HUDEP-2 (cell line): ENCODE results near the gene GLP2R.
"Not testable (repeated sequence)": the region's sequence is repeated elsewhere in the genome, so short reads cannot be mapped to it uniquely, and the experiment has no call there.

Source experiments
- DNase-seq, 76 experiments: peaks; one replicate each; lab custom pipeline; 2025; ENCODE audit not compliant: unreplicated experiment in 76 of 76; lab: John Stamatoyannopoulos, UW

GLP2R gene

DNA sequence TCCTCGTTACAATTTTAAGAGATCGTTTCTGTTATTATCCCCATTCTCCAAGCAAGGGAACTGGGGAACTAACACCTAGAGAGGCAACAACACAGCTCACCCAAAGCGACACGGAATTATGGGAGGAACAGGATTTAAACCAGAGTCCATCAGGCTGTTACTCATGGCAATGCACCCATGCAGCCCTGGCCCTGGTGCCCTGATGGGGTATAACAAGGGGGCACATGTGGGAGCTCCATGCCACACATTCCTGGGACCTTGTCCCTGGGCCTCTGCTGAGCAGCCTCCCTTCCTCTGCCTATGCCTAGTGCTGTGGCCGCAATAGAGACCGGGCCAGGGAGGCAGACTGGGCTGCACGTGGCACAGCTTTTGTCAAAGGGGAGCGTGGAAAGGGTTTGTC lies 92.6 kb downstream of the GLP2R start:
- DNase-seq: no peak

DNA sequence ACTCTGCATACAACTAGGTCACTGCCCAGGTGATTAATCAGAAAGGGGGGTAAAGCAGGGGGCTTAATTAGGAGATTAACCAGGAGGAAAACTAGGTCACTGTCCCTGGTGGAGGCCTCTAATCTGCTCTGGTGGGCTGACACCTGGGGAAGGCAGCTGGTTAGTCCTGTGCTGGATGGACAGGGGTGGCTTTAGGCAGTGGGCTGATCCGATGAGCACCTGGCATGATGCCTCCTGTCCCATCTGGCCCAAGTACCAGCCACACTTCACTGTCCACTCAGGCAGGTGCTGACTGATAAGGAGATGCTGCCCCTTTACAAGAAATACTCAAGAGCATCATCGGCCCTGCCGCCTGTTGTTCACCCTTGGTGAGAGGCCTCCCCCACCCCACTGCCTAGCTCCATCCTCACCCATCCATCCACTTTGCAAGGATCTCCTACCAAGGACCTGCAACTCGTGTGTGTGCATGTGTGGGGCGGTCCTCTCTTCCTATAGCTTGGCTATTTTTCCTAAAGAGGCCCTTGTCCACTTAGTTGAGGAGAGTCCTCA lies 93.2 kb downstream of the GLP2R start:
- DNase-seq: no peak

DNA sequence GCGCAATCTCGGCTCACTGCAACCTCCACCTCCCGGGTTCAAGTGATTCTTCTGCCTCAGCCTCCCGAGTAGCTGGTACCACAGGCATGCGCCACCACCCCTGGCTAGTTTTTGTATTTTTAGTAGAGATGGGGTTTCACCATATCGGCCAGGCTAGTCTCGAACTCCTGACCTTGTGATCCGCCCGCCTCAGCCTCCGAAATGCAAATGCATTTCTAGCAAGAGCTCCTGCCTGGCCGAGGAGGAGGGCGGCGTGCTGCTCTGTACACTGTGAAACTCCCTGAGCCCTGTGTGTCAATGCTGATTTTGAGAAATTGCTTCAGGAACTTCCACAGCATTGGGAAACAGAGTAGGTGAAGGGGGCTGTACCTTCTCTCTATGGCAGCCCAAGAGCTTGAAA lies 95.5 kb downstream of the GLP2R start:
- not testable (repeated sequence) for DNase-seq

DNA sequence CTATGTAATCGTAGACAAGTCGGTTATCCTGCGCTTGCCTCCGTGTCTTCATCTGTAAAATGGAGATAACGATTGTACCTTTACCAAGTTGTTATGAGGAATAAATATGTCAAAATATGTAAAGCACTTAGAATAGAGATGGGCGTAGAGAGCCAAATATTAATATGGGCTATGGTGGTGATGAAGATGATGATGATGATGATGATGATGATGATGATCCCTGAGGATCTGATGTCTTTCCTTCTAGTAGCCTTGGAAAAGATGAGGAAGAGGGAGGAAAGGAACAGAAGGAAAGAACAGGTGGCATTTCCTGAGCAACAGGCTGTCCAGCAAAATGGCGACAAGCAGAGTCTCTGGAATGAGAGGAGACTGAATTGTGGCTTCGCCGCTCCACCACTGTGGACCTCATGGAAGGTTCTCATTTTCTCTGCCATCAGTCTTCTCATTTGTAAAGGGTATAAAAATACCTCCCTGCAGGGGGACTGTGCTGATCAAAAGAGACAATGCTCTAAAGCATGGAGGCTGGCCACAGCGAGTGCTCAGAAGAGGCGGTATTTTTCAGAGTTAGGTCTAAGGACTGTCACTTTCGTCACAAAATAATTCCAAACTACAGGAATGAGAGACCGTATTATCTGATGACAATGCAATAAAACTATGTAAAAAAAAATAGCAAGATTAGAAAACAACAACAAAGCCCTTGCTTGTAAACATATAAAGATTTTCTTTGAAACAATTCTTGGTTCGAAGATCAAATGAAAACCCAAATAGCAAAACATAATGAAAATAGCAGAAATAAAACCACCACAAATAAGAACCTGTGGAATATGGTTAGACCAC lies 96.5 kb downstream of the GLP2R start:
- DNase-seq: no peak

DNA sequence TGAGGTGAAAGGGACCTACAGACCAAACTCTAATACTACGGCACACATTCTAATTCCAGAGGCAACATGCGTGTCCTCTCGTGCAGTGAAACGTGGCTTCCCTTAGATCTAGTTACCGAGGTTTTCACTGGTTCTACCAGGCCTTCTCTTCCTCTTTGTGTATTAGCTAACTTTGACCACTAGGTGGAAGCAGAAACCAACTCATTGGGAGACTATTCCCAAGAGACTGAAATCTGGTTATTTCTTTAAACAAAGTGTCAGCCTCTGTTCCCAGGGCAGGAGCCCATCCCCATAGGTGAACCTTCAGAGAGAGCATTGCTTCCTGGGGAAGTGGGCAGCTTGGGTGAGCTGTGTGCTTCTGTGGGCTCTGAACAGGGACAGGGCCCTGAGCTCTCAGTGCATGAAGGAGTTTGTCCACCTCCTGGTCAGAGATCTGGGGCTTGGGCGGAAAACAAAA lies 99.0 kb downstream of the GLP2R start:
- DNase-seq: peak in 32 of 76 experiments; percentile 3 to 56 (median 29)

DNA sequence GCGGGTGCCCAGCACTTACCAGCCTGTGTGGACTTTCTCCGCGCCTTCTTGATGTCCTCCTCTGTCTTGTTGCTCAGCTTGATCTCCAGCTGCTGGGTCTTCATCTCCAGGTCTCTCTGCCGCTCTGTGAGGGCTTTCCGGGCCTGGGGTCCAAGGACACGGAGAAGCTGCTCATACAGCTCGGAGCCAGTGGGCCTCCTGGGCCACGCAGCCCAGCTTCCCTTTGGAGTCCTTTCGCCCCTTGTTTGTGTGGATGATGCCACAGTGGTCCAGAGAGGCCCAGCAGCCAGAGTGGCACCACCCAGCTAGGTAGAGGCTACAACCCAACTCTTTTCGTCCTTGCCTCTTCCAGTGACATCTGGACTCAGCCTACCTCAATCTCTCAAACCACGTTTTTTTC lies 99.7 kb downstream of the GLP2R start:
- DNase-seq: no peak

DNA sequence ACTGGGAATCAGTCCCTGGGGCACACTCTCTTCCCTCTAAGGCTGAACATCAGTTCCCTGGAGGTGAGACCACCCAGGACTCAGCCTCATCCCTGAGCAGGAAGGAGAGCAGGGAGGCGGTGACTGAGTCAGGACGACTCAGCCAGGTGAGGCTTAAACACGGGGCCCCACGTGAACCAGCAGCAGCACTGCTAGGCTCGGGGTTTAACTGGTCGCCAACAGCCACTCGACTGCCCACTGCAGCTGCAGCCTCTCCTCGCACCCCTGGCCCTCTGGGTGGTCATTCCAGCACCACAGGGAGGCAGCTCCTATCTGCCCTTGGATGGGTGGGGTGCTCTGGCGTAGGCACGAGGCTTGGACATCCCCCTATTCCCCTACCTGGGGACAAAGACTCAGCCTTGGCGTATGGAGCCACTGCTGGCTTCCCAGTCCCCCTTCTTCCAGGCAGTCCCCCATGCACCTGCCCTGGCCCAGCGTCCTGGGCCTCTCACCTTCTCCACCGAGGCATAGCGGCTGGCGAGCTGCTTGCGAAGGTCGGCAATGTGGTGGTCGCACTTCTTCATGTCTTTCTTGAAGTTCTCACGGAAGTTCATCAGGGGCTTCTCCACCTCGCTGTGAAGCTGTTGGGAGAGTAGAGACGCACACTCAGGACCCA lies 100.6 kb downstream of the GLP2R start:
- DNase-seq: no peak

DNA sequence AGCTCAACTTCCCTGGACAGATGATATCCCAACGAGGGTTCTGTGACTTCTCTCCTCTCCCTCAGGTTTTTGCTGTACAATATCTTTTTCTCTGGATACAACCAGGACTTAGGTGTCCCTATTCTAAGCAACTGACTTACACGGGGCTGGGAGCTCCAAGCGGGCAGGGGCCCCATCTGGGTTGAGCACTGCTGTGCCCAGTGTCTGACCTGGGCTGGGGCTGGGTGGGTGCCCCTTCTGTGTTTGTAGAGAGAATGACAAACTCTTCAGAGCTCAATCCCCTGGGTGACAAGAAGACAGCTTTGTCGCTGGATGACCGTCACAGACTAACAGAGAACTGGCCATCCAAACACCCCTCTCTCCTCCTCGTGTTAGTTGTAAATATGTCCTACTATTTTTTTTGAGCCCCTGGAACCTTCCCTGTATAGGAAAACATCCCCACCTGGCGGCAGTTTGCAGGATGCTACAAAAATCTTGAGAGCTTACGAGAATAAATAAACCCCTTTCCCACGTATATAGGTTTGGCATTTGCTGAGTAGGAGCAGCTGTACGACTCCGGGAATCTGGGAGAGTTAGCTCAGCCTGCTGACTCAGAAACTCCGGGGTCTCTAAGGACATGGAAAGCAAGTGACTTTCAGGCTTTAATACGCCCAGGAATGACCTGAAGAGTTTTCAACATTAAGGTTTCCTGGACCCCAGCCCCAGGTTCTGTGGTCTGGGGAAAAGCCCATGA lies 103.0 kb downstream of the GLP2R start:
- DNase-seq: peak in 1 of 76 experiments; percentile 1

DNA sequence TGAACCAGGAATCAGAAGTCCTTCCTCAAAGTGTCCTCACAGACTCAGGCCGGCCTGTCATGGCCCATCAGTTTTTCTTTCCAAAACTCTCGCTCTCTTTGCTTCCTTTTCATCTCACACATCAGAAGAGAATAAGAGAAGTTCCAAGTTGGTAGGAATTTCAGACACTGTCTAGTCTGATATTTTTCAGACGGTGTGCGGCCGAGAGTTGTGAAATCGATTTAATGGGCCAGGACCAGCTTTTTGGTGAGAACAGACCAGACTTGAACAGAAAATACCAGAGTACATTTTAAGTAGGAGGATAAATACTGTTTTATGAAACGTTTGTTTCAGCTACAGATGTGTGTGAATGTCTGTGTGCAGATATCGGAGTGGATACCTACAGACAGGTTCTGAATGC lies 104.1 kb downstream of the GLP2R start:
- DNase-seq: no peak

DNA sequence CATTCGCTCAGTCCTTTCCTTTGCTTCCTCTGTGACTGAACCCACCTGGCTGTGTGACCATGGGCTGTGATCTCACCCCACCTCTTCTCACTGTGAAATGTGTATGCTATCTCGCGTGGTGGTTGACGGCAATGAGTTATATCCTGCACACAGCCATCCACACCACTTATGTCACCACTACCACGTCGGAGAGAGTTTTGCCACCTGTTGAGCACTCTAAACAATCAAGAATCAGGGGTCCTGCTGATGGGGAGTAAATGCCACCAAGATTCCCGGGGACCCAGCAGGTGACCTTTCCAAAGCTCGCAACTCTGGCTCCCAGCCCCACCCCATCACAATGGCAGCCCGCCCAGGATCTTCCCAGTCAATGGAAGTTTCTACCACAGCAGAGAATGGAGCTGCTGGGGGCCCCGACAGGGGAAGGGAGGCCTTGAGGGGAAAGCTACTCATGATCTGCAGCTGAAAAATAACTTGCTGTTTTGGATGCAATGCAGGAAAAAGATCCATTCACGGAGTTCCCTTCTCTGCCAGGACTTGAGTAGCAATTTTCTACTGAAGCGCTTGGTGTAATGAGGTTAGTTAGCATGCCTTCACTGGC lies 105.5 kb downstream of the GLP2R start:
- no peak for DNase-seq

DNA sequence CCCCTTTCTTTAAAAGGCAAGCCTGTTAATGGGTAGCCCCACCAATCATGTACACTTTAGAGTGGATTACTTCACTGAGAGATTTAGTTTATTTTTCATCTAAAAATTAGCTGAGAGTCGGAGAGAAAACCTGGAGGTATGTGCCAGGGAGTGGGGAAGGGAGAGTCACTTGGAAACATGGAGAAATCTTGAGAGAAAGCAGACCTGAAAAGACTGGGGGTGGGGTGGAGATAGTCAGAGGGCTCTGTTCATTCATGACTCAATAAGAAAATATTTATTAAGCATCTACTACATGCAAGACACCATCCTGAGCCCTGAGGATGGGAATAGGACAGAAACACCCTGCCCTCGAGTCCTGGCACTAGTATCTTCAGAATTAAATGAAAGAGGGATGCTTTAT lies 106.8 kb downstream of the GLP2R start:
- no peak for DNase-seq

DNA sequence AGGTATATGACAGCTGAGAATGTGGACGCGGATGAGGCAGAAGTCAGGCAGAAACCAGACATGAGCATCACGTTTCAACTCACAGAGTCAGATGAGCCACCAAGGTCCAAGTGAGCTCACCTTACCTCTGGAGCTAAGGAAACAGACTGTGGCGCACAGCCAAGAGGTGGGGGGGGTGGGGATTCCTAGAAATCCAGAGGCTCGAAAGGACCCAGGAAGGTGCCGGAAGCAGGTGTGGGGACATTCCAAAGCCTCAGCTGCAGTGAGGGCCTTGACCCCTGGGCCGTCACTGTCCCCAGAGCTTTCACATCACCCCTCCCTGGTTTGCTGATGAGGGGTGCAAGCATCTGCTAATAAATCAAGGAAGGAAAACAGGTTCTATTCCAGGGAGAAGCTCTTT lies 108.6 kb downstream of the GLP2R start:
- no peak for DNase-seq

DNA sequence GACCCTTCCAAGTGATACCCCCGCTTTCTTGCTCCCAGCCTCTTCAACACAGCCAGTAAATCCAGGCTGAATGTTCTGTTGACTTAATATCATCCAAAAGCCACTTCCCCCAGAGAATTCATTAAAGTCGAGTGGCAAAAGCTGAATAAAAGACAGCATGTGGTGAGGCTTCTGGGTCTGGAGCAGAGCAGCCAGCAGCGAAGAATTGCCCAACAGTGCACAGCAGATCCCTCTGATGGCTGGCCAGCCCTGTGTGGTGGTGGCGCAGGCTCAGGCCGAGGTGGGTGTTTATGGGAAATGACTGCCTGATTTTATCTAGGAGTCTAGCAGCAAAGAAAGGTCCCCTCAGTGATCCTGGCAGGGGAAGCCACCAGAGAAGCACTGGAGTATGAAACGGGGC lies 109.7 kb downstream of the GLP2R start:
- DNase-seq: no peak

DNA sequence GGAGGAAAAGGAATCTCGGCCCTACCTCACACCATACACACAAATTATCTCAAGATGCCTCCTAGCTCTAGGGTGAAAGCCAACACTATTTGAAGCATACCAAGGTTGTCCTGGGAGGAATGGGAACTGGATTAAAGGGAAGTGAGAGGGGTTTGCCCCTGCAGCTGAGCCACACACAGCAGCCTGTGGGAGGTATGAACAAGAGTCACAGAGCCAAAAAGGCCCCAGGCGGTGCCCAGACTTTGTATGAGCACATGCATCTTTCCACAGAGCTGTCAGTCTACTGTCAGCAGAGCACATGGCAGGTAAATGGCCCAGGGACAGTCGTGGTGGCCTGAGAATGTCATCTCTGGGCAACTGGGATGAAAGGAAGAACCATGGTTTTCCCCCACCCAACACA lies 110.4 kb downstream of the GLP2R start:
- DNase-seq: no peak

DNA sequence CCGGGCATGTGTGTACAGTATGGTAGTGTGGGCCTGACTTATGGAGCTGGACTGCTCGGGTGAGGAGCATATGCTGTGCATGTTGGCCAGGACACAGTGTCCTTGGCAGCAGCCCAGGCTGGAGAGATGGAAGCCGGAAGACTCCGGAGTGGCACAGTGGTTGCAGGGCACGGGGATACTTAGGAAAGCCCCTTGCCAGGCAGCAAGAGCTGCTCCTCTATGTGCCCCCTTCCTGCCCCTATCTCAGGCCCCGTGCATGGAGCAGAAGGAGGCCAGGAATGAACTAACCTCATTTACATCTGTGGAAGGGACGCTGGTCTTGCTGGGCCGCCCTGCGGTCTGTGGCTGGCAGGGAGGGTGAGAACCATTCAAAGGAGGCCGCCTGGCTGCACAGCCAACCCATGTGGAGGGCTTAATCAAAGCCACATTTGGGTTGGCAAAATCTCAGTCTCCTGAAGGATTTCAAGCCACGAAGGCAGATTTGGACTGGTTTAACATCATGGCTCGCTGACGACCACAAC lies 111.6 kb downstream of the GLP2R start:
- DNase-seq: no peak

DNA sequence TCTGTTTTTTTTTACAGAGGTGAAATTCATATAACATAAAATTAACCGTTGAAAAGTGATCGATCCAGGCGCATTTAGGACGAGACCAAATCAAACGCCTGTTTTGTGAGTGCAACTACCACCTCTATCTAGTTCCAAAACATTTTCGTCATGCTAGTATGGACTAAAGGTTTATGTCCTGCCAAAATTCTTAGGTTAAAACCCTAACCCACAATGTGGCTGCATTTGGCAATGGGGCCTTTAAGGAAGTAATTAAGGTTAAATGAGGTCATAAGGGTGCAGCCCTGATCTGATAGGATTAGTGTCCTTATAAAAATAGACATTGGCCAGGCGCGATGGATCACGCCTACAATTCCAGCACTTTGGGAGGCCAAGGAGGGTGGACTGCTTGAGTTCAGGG lies 112.2 kb downstream of the GLP2R start:
- DNase-seq: no peak

DNA sequence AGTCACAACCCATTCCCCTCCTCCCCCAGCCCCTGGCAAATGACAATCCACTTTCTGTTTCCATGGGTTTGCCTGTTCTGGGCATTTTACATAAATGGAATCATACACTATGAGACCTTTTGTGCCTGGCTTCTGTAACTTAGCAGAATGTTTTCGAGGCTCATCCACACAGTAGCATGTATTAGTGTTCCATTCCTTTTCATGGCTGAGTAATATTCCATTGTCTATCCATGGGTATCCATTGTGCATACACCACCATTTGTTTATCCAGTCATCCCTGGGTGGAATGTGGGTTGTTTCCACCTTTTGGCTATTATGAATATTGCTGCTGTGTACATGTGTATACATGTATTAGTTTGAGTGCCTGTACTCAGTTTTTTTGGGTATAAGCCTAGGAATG lies 113.0 kb downstream of the GLP2R start:
- DNase-seq: no peak

DNA sequence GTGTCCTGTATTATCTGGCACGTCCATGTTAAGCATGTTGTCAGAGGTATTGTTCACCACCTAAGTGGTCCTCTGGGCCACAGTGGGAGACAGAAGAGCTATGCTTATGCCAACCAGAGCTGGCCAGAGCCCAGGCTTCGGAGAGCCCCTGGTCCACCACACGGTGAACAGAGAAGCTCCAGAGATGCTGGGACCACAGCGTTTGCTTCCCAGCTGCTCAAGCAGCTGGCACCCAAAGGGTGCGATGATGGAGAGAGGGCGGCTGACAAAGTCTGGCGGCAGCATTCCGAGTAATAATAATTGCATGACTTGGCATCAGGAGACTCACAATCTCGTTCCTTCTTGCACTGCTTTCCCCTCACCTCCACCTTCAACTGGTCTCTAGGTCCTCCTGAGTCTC lies 115.1 kb downstream of the GLP2R start:
- DNase-seq: no peak

DNA sequence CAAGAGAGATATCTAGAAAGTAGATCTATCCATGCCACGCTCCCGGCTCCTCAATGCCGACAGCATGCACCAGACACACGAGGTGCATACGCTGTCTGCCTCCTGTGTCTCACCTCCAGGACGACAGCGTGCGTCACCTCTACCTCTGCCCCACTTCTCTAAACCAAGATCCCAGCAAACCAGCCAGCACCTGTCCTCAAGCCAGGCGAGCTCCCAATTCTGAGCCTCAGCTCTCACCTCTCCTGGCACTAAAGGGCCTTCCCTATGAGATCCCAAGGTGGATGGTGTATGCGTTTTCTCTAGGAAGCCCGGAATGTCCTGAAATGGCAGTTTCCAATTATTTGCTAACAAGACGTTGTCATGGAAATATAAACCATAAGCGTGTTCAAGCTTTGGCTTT lies 115.6 kb downstream of the GLP2R start:
- DNase-seq: no peak
